ENCODE results near the gene ABI3. TPM values are rescaled to one million over a fixed set of nuclear protein-coding genes. Genes with fewer than 3 reads are reported as not detected.

The ABI3 gene
- total RNA-seq, 4 donors from 2014 or later: 5.9 to 32.9 (median 13.9) TPM

DNA sequence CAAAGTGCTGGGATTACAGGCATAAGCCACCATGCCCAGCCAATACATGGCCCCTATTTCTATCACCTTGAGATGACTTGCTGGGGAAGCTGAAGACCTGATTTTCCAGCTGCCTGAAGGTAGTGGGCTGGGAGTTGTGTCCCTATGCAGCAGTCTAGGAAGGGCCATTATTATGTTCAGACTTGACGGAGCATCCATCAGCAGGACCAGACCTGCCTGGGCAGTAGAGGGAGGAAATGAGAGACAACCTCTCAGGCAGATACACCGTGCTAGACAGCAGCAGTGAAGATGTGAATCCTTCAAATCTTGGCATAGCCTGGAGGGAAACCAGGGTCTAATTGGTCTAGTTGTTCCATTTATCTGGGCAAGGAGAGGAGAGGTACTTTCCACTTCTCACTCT is 55.7 kb downstream of the ABI3 start:
- Histone ChIP-seq H3K4me3 (no peak overlapping the region), H3K27me3 (no peaks in the 10 kb centered on the region), H3K27ac (no peak overlapping the region), H3K9me3 (no peaks in the 10 kb centered on the region), H3K36me3 (no peaks in the 10 kb centered on the region), H3K4me1 (no peaks in the 10 kb centered on the region)
- intact Hi-C loops (cut with DNase I; ENCODE audit: low total_unique reads): no loop called here
- no peak for TF ChIP-seq POLR2A (IDR thresholded peaks at IDR 0.05)
- TF ChIP-seq CTCF (IDR thresholded peaks at IDR 0.05): no peak
- no peak for DNase-seq

DNA sequence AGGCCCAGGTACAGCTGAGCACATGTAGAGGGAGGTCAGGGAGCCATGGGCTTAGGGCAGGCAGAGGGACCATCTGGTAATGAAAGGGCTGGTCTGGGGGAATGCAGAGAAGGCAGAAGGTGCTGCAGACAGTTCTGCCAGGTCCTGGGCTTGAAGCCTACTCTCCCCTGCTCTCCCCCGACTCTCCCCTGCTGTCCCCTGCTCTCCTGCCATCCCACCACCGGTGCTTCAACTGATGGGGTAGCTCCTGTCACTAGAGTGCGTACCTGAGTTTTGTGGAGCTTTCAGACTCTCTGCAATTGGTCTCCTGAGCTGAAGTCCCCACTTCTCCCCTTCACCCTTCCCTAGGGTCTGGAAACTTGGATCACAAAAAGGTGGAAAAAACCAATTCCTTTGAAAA is 57.4 kb downstream of the ABI3 start:
- Histone ChIP-seq H3K27ac (no peak overlapping the region), H3K27me3 (no peaks in the 10 kb centered on the region), H3K36me3 (no peaks in the 10 kb centered on the region), H3K9me3 (no peaks in the 10 kb centered on the region), H3K4me3 (no peak overlapping the region), H3K4me1 (no peaks in the 10 kb centered on the region)
- intact Hi-C loops (cut with DNase I; ENCODE audit: low total_unique reads): no loop called here
- TF ChIP-seq CTCF (IDR thresholded peaks at IDR 0.05) (no peak), POLR2A (IDR thresholded peaks at IDR 0.05) (no peak)
- DNase-seq: no peak

GRCh38 chr17:49269356-49269755 is 58.8 kb downstream of the ABI3 start:
- Histone ChIP-seq H3K36me3 (no peaks in the 10 kb centered on the region), H3K4me1 (no peaks in the 10 kb centered on the region), H3K27ac (no peak overlapping the region), H3K27me3 (no peaks in the 10 kb centered on the region), H3K4me3 (no peak overlapping the region), H3K9me3 (no peaks in the 10 kb centered on the region)
- DNase-seq: no peak
- intact Hi-C loops (cut with DNase I; ENCODE audit: low total_unique reads): no loop called here
- TF ChIP-seq POLR2A (IDR thresholded peaks at IDR 0.05) (no peak), CTCF (IDR thresholded peaks at IDR 0.05) (no peak)

Other genes starting within 250 kb of the ABI3 start
- not detected for gene GIP, start 242.1 kb upstream of the ABI3 start, total RNA-seq
- 1 to 10 TPM in 1 of 4 donors, under 1 TPM in 1, not detected in 2; under 0.01 to 1.8 TPM for gene IGF2BP1, start 213.3 kb upstream of the ABI3 start, total RNA-seq
- gene B4GALNT2, start 77.9 kb upstream of the ABI3 start, total RNA-seq: under 1 TPM in 3 of 4 donors, not detected in 1; under 0.01 to 0.18 (median 0.07) TPM
- gene GNGT2, start 133 bp upstream of the ABI3 start, total RNA-seq: 1 to 10 TPM in 2 of 4 donors, not detected in 2; 5.5 to 6.7 TPM
- gene PHOSPHO1, start 20.1 kb downstream of the ABI3 start, total RNA-seq: 1 to 10 TPM in 1 of 4 donors, under 1 TPM in 1, not detected in 2; 0.40 to 2.4 TPM
- 10 to 100 TPM; 17.6 to 65.3 (median 36.2) TPM for gene ZNF652, start 151.5 kb downstream of the ABI3 start, total RNA-seq
- gene PHB1, start 204.2 kb downstream of the ABI3 start, total RNA-seq: 10 to 100 TPM; 63.5 to 98.4 (median 79.6) TPM